ENCODE measurements around the gene HOXB5.
A peak's percentile ranks its signal among the peaks of the same experiment; 100 is the strongest.

Gene HOXB5

DNA sequence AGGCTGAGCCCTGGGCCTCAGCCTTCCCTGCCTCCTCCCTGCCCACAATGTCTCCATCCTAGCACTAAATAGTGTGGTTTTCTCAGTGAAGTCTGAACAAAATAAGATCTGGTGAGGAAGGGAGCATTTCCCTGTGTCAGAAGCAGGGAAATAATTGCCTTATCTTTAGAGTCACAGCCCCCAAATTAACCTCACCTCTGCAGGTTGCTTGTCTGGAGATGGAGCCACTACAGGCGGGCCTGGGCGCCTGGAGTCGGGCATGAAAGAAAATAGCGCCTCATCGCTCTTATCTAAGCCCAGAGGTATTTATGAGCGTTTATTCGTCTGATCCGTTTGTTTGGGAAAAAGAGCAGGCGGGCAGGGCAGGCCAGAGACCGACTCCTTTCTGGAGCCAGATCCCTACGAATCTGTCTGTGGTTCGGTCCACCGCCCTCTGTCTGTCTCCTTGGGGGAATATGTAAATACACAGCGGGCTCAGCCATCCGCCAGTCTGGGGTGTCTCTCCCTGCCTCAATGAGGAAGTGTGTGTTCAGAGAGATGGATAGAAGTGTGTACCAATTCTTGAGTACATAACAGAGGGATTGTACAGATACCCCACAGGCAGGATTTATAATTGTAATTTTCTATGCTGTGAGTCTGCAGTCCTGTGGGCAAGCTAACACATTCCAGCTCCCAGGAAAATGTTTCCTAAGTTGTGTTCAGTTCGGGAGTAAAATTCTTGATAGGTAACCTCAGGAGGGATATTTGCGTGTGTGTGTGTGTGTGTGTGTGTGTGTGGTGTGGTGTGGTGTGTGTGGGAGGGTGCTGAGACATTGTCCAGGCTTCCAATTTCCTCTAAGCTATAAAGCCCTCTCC is 6.9 kb upstream of the HOXB5 start:
- H3K4me3 ChIP-seq (ENCODE audit: low read depth, low read length) = no peak overlapping the region
- no peaks in the 10 kb centered on the region for H3K36me3 ChIP-seq
- peaks cover 100% of the 10 kb centered on the region for H3K27me3 ChIP-seq (ENCODE audit: insufficient read depth, low read depth, severe bottlenecking)
- no peak overlapping the region for H3K27ac ChIP-seq
- no peak for DNase-seq
- H3K9me3 ChIP-seq (ENCODE audit: severe bottlenecking) = peaks cover 5% of the 10 kb centered on the region
- TF ChIP-seq, protein P1, sequence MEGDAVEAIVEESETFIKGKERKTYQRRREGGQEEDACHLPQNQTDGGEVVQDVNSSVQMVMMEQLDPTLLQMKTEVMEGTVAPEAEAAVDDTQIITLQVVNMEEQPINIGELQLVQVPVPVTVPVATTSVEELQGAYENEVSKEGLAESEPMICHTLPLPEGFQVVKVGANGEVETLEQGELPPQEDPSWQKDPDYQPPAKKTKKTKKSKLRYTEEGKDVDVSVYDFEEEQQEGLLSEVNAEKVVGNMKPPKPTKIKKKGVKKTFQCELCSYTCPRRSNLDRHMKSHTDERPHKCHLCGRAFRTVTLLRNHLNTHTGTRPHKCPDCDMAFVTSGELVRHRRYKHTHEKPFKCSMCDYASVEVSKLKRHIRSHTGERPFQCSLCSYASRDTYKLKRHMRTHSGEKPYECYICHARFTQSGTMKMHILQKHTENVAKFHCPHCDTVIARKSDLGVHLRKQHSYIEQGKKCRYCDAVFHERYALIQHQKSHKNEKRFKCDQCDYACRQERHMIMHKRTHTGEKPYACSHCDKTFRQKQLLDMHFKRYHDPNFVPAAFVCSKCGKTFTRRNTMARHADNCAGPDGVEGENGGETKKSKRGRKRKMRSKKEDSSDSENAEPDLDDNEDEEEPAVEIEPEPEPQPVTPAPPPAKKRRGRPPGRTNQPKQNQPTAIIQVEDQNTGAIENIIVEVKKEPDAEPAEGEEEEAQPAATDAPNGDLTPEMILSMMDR (IDR thresholded peaks at IDR 0.05; ENCODE audit: low read depth, low read length) = no peak

DNA sequence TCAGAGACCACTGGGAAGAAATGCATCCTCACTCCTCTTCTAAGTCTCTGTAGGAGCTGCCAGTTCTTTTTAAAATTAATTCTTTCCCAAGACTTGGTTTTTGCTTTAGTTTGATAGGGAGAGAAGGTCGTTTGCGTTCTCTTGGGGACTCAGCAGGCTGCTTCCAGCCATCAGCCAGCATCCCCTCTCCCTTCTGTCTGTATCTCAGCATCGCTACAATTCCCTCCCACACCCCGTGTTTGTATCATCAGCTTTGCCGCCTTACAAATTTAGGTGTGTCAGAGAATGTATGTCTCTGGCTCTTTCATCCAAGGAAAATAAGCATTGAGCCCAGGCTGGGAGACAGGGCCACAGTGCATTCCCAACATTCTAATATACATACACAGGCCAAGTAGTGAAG is 5.8 kb upstream of the HOXB5 start:
- Histone ChIP-seq H3K27me3 (ENCODE audit: insufficient read depth, low read depth, severe bottlenecking) (peaks cover 100% of the 10 kb centered on the region), H3K36me3 (no peaks in the 10 kb centered on the region), H3K27ac (no peak overlapping the region), H3K4me3 (ENCODE audit: low read depth, low read length) (no peak overlapping the region), H3K9me3 (ENCODE audit: severe bottlenecking) (peaks cover 5% of the 10 kb centered on the region)
- TF ChIP-seq, protein P1 (IDR thresholded peaks at IDR 0.05; ENCODE audit: low read depth, low read length) = no peak
- DNase-seq = no peak

DNA sequence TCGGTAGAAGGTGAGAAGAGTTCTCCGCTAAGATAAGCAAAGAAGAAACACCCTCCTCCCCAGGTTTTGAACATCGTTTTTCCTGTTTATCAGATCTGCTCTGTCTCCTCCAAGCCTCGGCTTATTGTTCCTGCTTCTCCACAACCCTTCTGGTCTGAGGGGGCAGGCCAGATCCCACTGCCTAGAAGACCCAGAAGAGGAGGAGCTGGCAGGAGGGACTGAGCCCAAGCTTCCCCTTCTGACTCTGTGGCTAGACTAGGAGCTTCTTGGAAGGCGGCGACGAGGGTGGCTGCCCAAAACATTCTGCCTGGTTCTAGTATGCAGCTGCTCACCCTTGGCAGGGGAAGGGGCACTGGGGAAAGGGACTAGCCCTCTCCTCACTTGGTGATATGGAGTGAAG is 5.2 kb upstream of the HOXB5 start:
- Histone ChIP-seq H3K27me3 (ENCODE audit: insufficient read depth, low read depth, severe bottlenecking) (peaks cover 98% of the 10 kb centered on the region), H3K27ac (no peak overlapping the region), H3K9me3 (ENCODE audit: severe bottlenecking) (peaks cover 5% of the 10 kb centered on the region), H3K36me3 (no peaks in the 10 kb centered on the region), H3K4me3 (ENCODE audit: low read depth, low read length) (no peak overlapping the region)
- TF ChIP-seq, protein P1 (IDR thresholded peaks at IDR 0.05; ENCODE audit: low read depth, low read length) = no peak
- no peak for DNase-seq

DNA sequence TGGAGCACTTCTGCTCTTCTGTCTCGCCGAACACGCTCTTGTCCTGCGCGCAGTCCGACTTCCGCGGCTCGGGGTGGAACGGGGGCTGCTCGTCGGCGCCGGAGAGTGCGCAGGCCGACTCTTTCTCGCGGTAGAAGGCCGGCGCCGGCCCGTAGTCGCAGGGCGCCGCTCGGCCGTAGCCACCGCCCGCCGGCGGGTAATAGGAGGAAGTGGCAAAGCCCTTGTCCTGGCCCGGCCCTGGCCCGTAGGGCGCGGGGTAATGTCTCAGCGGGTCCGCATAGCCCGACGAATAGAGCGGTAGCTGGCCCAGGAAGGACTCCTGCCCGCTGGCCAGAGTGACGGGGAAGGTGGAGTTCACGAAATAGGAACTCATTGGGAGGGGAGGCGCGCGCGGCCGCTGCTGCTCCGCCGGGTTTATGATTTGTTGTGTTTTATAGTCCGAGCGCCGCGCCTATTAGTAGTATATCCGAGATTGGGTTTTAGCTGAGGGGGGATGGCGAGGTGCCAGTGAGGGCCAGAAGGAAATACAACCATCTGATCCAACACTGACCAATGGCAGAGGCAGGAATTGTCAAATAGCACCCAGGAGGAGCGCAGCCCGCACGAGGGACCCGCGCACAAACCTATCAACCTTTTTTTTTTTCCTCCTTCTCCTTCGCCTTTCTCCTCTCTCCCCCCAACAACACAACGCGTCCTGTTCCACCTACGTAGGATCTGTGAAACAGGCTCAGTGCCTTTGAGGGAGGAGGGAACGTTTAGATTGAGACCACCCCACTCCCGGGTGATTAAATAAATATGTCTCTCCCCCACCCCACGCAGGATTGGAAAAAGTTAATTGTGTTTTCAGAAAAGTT is 4.4 kb upstream of the HOXB5 start:
- Histone ChIP-seq H3K4me3 (ENCODE audit: low read depth, low read length) (peak overlapping the region; percentile 40), H3K27ac (no peak overlapping the region), H3K9me3 (ENCODE audit: severe bottlenecking) (peaks cover 3% of the 10 kb centered on the region), H3K36me3 (no peaks in the 10 kb centered on the region), H3K27me3 (ENCODE audit: insufficient read depth, low read depth, severe bottlenecking) (peaks cover 96% of the 10 kb centered on the region)
- DNase-seq = no peak
- TF ChIP-seq, protein P1 (IDR thresholded peaks at IDR 0.05; ENCODE audit: low read depth, low read length) = no peak

DNA sequence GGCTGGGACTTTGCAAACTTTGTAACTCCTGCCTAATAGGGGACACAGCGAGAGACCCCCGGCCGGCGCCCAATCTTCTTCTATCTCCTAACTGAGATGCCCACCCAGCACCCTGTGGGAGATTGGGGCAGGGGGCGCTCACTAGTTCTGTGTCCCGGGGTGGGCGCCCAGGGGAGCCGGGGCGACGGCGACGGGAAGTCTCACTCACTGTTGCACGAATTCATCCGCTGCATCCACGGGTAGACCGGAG is 3.9 kb upstream of the HOXB5 start:
- TF ChIP-seq, protein P1 (IDR thresholded peaks at IDR 0.05; ENCODE audit: low read depth, low read length) = no peak
- no peaks in the 10 kb centered on the region for H3K36me3 ChIP-seq

More for the DNA sequence above, 3.9 kb upstream of the HOXB5 start:
- Histone ChIP-seq H3K4me3 (ENCODE audit: low read depth, low read length) (peak overlapping the region; percentile 40), H3K27me3 (ENCODE audit: insufficient read depth, low read depth, severe bottlenecking) (peaks cover 96% of the 10 kb centered on the region), H3K27ac (no peak overlapping the region), H3K9me3 (ENCODE audit: severe bottlenecking) (no peaks in the 10 kb centered on the region)
- DNase-seq = no peak

Data from WERI-Rb-1 (cell line).